ENCODE data around the gene ZNF117. TPM values are rescaled to one million over a fixed set of nuclear protein-coding genes. Genes with fewer than 3 reads are reported as not detected.
"Not testable (repeated sequence)": the region's sequence is repeated elsewhere in the genome, so short reads cannot be mapped to it uniquely, and the experiment has no call there.

ZNF117 gene
- total RNA-seq, 4 donors from 2014 or later, result 3.9 to 12.0 (median 7.2) TPM

- peak in 1 of 2 donors; percentile 84 for DNase-seq (ENCODE audit: low spot score in 2 of 2)
- intact Hi-C loops (cut with DNase I; ENCODE audit: low total_unique reads), result no loop called here
- no peak for TF ChIP-seq CTCF (IDR thresholded peaks at IDR 0.05)
- TF ChIP-seq POLR2A (IDR thresholded peaks at IDR 0.05), result no peak
- peak overlapping the region; percentile 14 for H3K4me3 ChIP-seq (ENCODE audit: low read depth, poor library complexity, severe bottlenecking)
- 1% methylated on average over 12 to 18 of the region's 59 CpGs for WGBS, 2 donors
Measured at GRCh38 chr7:64947252-64948000, 43.4 kb downstream of the ZNF117 start.

GRCh38 chr7:64946772-64947171 lies 44.1 kb downstream of the ZNF117 start:
- DNase-seq (ENCODE audit: low spot score in 2 of 2), result no peak
- intact Hi-C loops (cut with DNase I; ENCODE audit: low total_unique reads), result no loop called here
- WGBS, 2 donors, result 40 to 55% methylated on average over 5 of the region's 5 CpGs
- TF ChIP-seq POLR2A (IDR thresholded peaks at IDR 0.05) (no peak), CTCF (IDR thresholded peaks at IDR 0.05) (no peak)
- no peak overlapping the region for H3K4me3 ChIP-seq (ENCODE audit: low read depth, poor library complexity, severe bottlenecking)

GRCh38 chr7:64945503-64946175 lies 45.2 kb downstream of the ZNF117 start:
- no peak for DNase-seq (ENCODE audit: low spot score in 2 of 2)
- TF ChIP-seq CTCF (IDR thresholded peaks at IDR 0.05) (no peak), POLR2A (IDR thresholded peaks at IDR 0.05) (no peak)
- H3K4me3 ChIP-seq (ENCODE audit: low read depth, poor library complexity, severe bottlenecking), result no peak overlapping the region
- WGBS, 2 donors, result 18 to 41% methylated on average over 2 of the region's 2 CpGs
- intact Hi-C loops (cut with DNase I; ENCODE audit: low total_unique reads), result no loop called here

- DNase-seq (ENCODE audit: low spot score in 2 of 2); H3K4me3 ChIP-seq (ENCODE audit: low read depth, poor library complexity, severe bottlenecking); intact Hi-C loops (cut with DNase I; ENCODE audit: low total_unique reads): not testable (repeated sequence)
- WGBS, 2 donors, result 76 to 85% methylated on average over 5 of the region's 5 CpGs
Measured at GRCh38 chr7:64944667-64945502, 46.0 kb downstream of the ZNF117 start.

- H3K4me3 ChIP-seq (ENCODE audit: low read depth, poor library complexity, severe bottlenecking); intact Hi-C loops (cut with DNase I; ENCODE audit: low total_unique reads): not testable (repeated sequence)
- 97 to 100% methylated on average over 6 of the region's 6 CpGs for WGBS, 2 donors
- DNase-seq (ENCODE audit: low spot score in 2 of 2), result peak in 1 of 2 donors; percentile 53
Measured at GRCh38 chr7:64940021-64940420, 50.8 kb downstream of the ZNF117 start.

DNA sequence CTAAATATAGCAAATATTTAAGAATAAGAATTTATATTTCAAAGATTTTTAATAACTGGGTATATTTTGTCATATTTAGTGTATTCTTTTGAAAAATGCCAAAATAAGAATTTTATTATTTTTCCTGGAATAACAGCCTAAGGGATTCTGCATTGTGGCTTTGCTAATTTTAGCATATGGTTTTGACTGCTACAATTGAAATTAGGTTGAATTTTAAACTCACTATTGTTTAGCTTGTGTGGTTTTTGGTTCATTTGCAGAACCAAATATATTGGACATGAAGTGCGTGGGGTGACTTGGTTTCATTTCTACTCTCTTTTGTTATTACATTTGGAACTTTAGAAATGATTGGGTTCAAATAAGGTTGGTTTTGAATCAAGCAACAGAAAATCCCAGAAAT lies 52.3 kb downstream of the ZNF117 start:
- 87 to 92% methylated on average over 1 of the region's 1 CpG for WGBS, 2 donors
- no peak for TF ChIP-seq CTCF (IDR thresholded peaks at IDR 0.05)
- TF ChIP-seq POLR2A (IDR thresholded peaks at IDR 0.05), result no peak
- intact Hi-C loops (cut with DNase I; ENCODE audit: low total_unique reads), result no loop called here
- no peak overlapping the region for H3K4me3 ChIP-seq (ENCODE audit: low read depth, poor library complexity, severe bottlenecking)
- no peak for DNase-seq (ENCODE audit: low spot score in 2 of 2)

Data from lower leg skin (tissue), 4 donors.